Measurements from ENCODE around the gene MED12.

Gene MED12

GRCh38 chrX:71143508-71143907 is 25.1 kb downstream of the MED12 start:
- H3K4me3 ChIP-seq (replicated peaks in 1 of 2; ENCODE audit: low read depth in 2 of 2, low read length in 2 of 2): no peak overlapping the region
- TF ChIP-seq CTCF (IDR thresholded peaks at IDR 0.05; ENCODE audit: low read depth, low read length): no peak
- peak; percentile 46 to 54 for DNase-seq (ENCODE audit: low read depth in 2 of 2)

GRCh38 chrX:71144651-71145050 is 26.3 kb downstream of the MED12 start, which contains the start of gene NLGN3:
Gene NLGN3 (plus strand): TSS chrX:71144841. CDS start chrX:71147750, 2,909 bp downstream.
- H3K4me3 ChIP-seq (replicated peaks in 1 of 2; ENCODE audit: low read depth in 2 of 2, low read length in 2 of 2): no peak within 1 kb of the TSS
- DNase-seq (ENCODE audit: low read depth in 2 of 2): no peak
- TF ChIP-seq CTCF (IDR thresholded peaks at IDR 0.05; ENCODE audit: low read depth, low read length): no peak

GRCh38 chrX:71147496-71148277 is 29.3 kb downstream of the MED12 start:
- no peak overlapping the region for H3K4me3 ChIP-seq (replicated peaks in 1 of 2; ENCODE audit: low read depth in 2 of 2, low read length in 2 of 2)
- no peak for TF ChIP-seq CTCF (IDR thresholded peaks at IDR 0.05; ENCODE audit: low read depth, low read length)
- no peak for DNase-seq (ENCODE audit: low read depth in 2 of 2)

- no peak for TF ChIP-seq CTCF (IDR thresholded peaks at IDR 0.05; ENCODE audit: low read depth, low read length)
- no peak for DNase-seq (ENCODE audit: low read depth in 2 of 2)
- H3K4me3 ChIP-seq (replicated peaks in 1 of 2; ENCODE audit: low read depth in 2 of 2, low read length in 2 of 2): no peak overlapping the region
These were observed 29.9 kb downstream of the MED12 start for GRCh38 chrX:71148278-71148663.

GRCh38 chrX:71151366-71151765 is 33.0 kb downstream of the MED12 start:
- H3K4me3 ChIP-seq (replicated peaks in 1 of 2; ENCODE audit: low read depth in 2 of 2, low read length in 2 of 2): no peak overlapping the region
- TF ChIP-seq CTCF (IDR thresholded peaks at IDR 0.05; ENCODE audit: low read depth, low read length): no peak
- DNase-seq (ENCODE audit: low read depth in 2 of 2): no peak

- TF ChIP-seq CTCF (IDR thresholded peaks at IDR 0.05; ENCODE audit: low read depth, low read length): no peak
- no peak overlapping the region for H3K4me3 ChIP-seq (replicated peaks in 1 of 2; ENCODE audit: low read depth in 2 of 2, low read length in 2 of 2)
- DNase-seq (ENCODE audit: low read depth in 2 of 2): no peak
These were observed 35.8 kb downstream of the MED12 start for GRCh38 chrX:71154196-71154595.

- H3K4me3 ChIP-seq (replicated peaks in 1 of 2; ENCODE audit: low read depth in 2 of 2, low read length in 2 of 2): no peak overlapping the region
- TF ChIP-seq CTCF (IDR thresholded peaks at IDR 0.05; ENCODE audit: low read depth, low read length): no peak
- DNase-seq (ENCODE audit: low read depth in 2 of 2): no peak
These were observed 36.2 kb downstream of the MED12 start for GRCh38 chrX:71154641-71155040.
